GM12873 (cell line): ENCODE data around the gene STXBP1.

ENCODE experiments used
- TF ChIP-seq, protein P1 (sequence below): IDR thresholded peaks from 2 replicates; pipeline ENCODE4 v1.5.1; 2012; ENCODE audit warnings: low read depth, mild to moderate bottlenecking, moderate library complexity, low read length, control low read depth; ENCODE audit not compliant: insufficient read depth; ENCODE audit errors: missing control alignments

The STXBP1 gene

DNA sequence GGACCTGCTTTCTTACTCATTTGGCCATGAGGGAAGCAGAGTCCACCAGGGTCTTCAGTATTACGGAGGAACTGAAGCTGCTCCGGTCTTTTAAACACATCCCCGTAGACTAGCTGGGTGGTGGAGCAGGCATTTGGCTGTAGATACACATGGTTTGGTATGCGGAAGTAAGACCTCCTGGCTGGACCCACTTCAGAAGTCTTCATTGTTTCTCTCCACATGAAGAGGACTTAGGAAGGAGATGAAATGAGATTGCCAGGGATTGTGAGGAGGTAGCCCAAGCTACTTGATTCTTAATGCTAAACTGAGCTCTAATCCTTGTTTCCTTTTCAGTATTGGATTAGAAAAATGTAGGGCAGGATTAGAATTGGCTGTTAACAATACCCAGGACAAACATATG, 32.9 kb downstream of the STXBP1 start:
- TF ChIP-seq, protein P1, sequence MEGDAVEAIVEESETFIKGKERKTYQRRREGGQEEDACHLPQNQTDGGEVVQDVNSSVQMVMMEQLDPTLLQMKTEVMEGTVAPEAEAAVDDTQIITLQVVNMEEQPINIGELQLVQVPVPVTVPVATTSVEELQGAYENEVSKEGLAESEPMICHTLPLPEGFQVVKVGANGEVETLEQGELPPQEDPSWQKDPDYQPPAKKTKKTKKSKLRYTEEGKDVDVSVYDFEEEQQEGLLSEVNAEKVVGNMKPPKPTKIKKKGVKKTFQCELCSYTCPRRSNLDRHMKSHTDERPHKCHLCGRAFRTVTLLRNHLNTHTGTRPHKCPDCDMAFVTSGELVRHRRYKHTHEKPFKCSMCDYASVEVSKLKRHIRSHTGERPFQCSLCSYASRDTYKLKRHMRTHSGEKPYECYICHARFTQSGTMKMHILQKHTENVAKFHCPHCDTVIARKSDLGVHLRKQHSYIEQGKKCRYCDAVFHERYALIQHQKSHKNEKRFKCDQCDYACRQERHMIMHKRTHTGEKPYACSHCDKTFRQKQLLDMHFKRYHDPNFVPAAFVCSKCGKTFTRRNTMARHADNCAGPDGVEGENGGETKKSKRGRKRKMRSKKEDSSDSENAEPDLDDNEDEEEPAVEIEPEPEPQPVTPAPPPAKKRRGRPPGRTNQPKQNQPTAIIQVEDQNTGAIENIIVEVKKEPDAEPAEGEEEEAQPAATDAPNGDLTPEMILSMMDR, result no peak

DNA sequence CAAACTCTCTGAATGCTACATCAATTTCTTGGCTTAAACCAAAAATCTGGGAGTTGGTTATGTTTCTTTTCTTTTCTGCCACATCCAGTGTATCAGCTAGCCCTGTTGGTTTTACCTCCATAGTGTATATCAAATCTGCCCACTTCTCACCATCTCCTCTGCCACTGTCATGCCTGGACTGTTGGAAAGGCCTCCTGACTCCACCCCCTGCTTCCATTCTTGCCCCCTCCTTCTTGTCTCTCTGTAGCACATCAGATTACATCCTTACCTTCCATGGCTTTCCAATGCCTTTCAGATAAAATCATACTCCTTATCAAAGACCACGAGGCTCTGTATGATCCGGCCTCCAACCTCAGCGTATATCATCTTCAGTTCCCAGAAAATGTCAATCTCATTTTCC, 35.4 kb downstream of the STXBP1 start:
- TF ChIP-seq, protein P1, result no peak

DNA sequence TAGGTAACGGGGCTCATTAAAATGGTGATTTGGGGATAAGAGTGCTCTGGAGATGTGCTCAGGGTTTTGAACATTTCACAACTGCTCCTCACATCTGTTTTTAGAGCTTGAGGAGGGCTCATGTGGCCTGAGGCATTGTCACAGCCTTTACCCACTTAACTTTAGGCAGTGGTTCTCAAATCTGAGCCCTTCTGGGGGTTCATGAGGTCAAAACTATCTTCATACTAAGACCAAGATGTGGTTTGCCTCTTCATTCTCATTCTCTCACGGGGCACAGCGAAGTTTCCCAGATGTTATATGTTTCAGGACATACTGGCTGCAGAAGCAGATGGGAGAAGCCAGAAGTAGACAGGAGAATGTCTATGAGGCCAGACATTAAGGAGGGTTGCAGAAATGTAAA, 38.4 kb downstream of the STXBP1 start:
- TF ChIP-seq, protein P1, result no peak

DNA sequence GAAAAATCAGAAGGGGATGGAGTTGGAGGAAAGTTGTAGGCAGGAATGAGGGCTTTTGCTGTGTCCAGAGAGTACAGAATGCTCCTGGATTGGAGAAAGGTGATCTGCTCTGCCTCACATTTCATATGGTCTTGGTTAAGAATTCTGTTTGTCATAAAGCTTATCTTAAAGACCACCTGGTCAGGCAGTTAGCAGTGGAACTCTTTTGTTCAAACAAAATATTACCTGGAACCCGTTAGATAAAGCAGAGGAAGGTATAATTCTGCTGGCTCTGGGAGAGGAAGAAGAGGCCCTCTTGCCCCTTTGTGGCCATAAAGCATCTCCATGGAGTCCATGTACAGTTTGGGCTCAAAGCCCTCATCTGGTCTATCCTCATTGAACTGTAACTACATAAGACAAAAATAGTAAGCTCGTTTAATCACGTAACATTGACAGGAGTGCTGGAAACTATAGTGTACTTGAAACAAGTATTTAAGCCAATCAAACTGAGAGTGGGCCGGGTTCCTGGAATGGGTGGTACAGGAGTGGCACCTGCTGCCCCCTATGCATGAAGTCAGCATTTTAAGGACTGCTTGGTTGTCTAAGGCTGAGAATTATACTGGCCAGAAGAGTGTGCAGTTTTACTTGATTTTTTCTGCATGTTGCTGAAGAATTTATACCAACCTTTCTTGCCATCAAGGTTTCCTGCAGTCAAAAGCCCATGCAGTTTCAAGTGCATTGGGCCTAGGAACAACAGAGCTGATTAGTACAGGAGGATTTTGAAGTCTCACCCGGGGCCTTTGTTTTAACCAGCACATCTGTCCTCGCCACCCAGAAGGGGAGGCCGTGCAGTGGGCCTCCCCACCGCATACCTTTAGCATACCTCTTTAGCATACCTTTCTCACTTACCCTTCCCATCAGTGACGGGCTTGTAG, 39.9 kb downstream of the STXBP1 start:
- TF ChIP-seq, protein P1, result no peak

DNA sequence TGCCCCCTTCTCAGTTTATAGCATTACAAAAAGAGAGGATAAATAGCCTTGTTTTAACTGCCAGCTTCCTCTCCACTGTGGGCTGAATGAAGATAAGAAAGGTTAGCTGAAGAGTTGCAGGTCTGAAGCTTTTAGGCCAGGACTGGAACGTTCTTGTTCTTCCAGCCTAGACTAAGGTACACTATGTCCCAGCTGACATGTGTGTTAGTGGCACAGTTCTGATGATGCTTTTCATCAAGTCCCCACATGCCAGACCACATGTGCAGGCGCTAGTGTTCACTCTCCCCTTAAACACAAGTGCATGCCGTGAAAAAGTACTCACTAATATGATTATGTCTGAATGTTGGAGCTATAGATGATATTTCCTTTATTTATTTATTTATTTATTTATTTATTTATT, 40.7 kb downstream of the STXBP1 start:
- TF ChIP-seq, protein P1, result no peak

DNA sequence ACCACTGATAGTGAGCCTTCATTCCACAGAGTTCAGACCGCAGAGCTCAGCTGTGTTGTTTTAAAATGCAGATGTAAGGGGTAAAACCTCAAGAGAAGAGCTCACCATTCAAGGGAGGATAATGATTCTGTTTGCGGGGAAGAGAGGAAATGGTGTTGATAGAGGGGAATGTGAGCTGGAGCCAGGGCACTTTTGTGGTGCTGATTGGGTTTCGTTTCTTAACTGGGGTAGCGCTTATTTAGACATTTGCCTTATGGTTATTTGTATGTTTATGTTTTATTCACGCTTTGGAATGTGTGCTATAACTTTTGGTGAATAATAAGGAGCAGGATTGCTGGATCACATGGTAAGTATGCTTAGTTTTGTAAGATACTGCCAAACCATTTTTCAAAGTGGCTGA, 42.5 kb downstream of the STXBP1 start:
- TF ChIP-seq, protein P1, result no peak

DNA sequence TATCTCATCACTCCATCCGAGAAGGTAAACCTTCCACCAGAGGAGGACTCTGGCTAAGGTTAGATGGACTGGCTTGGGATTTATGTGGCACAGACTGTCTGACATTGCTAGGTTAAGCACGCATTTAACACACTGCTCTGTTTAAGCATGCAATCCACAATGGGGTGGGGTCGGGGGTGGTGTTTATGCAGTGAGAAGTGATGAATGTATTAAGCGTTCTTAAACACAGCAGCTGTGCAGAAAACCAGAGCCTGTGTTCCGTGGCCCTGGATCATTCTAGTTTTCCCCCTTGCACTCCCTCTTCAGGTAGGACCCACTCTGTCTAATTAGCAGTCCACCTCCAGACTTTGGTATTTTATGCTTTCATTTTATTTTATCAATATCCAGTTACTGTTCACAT, 46.4 kb downstream of the STXBP1 start:
- TF ChIP-seq, protein P1, result no peak
